GM18508 (cell line): Measurements from ENCODE around the gene ABO.
"Not testable (repeated sequence)": the region's sequence is repeated elsewhere in the genome, so short reads cannot be mapped to it uniquely, and the experiment has no call there.

Source experiments
- ATAC-seq: cut with Tn5 transposase; IDR thresholded peaks from one replicate; pipeline ENCODE4 v1.9.1; 2021; ENCODE audit warnings: moderate number of reproducible peaks; ENCODE audit not compliant: insufficient read depth, unreplicated experiment

ABO gene

DNA sequence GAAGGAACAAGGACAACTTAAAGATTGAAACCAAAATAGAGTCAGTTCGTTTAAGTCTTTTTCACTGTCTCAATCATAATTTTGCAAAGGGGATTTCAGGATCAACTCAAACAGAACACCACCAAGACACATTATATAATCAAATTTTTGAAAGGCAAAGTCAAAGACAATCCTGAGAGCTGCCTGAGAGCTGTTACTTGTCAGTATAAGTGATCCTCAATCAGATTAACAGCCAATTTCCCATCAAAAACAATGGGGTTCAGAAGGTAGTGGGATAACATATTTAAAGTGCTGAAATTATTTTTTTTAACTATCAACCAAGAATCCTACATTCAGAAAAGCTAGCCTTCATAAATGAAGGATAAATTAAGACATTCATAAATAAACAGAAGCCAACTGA, 19.3 kb upstream of the ABO start:
- ATAC-seq, result no peak

DNA sequence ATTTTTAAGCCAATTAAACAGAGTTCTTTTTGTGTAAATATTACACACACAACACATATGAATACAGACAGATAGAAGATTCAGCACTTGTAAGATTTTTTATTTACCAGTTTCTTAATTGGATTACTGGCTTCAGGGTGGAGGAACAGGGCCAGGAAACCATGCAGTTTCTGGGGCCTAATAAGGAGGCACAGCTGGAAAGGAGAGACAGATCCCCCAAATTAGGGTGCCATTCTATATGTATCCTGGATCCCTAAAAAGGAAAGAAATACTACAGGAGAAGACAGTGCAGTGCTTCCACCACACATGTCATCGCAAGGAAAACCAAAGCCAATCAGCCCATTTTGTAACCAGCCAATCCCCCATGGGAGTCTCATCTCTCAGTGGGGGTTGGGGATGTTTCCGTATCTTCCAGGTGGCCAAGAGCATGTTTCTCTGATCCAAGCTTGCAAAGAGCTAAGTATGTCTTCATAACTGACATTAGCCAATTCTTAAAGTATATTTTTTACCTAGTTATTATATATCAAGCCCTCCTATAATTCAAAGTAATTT, 15.8 kb upstream of the ABO start:
- ATAC-seq, result no peak

DNA sequence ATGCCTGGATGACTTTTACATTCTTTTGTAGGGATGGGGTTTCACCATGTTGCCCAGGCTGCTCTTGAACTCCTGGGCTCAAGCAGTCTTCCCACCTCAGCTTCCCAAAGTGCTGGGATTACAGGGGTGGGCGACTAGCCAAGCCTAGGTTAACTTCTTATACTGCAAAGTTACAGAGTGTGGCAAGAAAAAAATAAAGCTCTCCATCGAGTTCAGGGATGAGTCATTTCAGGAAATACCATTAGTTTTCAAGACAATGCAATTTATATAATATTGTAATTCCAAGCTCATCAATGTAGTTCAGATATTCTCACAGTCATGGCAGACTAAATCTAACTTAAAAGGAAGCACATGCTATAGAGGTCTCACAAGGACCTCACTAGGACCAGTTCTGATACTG, 11.5 kb upstream of the ABO start:
- ATAC-seq, result no peak

DNA sequence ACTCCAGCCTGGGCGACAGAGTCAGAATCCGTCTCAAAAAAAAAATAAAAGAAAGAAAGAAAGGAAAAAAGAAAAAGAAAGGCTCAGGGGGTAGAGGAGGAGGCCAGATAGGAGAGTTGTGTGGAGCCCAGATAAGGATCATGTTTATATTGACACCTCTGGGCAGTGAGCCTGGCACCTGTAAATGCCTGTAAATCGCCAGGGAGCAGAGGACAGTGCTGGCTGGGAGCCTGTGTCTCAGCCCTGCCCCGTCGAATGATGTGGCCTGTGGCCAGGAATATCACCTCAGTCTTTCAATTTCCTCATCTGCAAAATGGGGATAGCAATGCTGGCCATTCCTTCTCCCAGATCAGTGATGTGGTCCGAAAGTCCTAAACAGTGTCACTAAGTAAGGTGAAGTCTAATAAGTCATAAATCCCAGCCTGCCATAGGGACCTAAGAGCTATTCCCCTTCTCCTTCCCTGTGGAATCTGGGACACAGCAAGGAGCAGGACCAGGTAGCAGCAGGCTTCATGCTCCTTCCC, 10.3 kb upstream of the ABO start:
- no peak for ATAC-seq

DNA sequence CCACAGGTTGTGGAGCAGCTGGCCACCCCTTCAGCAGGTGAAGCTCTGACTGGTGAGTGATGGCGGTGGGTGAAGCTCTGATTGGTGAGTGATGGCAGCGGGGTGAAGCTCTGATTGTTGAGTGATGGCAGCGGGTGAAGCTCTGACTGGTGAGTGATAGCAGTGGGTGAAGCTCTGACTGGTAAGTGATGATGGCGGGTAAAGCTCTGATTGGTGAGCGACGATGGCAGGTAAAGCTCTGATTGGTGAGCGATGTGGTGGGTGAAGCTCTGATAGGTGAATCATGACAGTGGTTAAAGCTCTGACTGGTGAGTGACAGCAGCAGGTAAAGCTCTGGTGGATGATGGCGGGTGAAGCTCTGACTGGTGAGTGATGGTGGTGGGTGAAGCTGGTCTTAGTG, 9.4 kb upstream of the ABO start:
- ATAC-seq, result no peak

DNA sequence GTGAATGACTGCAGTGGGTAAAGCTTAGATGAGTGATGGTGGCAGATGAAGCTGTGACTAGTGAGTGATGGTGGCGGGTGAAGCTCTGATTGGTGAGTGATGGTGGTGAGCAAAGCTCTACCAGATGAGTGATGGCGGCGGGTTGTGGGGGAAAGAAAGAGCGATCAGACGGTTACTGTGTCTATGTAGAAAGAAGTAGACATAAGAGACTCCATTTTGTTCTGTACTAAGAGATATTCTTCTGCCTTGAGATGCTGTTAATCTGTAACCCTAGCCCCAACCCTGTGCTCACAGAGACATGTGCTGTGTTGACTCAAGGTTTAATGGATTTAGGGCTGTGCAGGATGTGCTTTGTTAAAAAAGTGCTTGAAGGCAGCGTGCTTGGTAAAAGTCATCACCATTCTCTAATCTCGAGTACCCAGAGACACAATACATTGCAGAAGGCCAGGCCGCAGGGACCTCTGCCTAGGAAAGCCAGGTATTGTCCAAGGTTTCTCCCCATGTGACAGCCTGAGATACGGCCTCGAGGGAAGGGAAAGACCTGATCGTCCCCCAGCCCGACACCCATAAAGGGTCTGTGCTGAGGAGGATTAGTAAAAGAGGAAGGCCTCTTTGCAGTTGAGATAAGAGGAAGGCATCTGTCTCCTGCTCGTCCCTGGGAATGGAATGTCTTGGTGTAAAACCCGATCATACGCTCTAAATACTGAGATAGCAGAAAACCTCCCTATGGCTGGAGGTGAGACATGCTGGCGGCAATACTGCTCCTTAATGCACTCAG, 8.4 kb upstream of the ABO start:
- ATAC-seq, result not testable (repeated sequence)

DNA sequence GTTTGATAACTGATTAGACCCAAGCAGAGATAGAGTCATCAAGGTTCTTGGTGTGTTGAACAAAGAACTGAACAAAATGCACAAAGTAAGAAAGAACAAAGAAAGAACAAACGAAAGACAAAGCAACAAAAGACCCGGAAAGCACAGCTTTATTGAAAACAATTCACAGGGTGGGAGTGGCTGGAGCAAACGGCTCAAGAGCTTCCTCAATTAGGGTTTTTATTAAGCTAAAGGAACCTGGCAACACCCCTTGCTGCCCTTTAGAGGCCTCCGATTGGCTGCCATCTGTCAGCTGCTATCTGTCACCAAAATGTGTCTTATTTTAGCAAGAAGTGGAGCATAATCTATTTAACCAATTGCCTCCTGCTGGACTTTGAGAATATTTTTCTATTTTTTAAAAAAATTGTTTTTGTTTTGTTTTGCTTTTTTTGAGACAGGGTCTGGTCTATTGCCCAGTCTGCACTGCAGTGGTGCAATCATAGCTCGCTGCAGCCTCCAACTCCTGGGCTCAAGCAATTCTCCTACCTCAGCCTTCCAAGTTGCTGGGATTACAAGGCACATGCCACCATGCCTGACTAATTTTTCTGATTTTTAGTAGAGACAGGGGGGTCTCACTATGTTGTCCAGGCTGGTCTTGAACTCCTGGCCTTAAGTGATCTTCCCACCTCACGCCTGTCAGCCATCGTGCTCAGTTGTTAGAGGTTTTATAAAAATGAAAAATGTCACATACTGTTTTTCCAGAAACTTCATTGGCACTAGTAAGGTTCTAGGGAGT, 7.7 kb upstream of the ABO start:
- no peak for ATAC-seq

DNA sequence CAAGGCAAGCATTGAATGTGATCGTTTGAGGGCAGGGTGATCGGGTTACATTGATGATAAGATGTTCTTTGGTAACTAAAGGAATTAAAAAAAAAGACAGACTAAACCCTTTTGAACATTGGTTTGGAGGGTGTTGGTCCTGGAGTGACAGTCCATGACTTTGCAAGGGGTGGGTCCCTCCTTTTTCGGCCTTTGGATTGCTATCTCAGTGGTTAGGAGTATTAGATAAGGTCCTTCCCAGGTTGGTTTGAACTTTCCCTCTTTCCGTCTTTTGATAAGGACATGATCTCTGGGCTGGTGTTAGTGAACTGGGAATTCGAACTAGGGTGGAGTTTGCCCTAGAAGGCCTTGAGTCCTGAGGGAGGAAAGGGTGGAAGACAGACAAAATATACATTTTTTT, 5.4 kb upstream of the ABO start:
- no peak for ATAC-seq

DNA sequence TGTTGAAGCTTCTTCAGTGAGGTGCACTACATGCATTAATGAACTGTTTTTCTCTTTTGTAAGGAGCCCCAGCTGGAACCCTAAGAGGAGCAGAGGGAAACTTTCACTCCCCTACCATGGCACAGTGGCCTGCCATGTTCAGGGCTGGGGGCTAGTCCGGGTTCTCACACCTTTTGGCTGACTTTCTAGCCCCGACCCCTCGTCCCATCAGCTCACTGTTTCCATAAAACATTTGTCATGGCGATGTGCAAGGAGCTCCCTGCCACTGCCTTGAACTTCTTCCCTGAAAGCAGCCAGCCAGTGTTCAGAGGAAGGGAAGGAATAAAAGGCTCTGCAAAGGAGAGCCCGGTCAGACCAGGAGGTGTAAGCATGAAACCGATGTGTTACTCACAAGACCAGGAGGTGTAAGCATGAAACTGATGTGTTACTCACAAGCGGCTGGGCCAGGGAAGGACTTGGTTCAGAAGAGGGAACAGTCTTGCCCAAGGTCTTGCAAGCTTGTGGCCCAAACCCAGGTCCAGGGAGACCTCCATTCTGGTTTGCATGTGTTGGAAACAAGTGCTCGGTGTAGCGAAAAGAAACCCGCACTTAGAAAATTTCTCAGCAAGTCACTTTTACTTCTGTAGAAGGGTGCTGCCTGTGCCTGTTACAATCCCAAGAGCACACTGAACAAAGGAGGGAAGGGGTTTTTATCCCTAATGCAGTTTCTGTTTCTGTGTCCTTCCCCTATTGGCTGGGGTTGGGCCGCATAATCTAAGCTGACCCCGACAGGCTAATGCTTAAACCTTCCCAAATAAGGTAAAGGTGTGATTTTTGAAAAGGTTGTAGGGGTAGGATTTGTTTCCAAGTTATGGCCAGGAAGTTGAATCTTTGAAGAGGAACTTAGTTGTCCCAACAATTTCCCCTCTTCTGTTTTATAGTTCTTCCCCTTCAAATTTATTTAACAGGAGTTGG, 3.4 kb upstream of the ABO start:
- no peak for ATAC-seq

DNA sequence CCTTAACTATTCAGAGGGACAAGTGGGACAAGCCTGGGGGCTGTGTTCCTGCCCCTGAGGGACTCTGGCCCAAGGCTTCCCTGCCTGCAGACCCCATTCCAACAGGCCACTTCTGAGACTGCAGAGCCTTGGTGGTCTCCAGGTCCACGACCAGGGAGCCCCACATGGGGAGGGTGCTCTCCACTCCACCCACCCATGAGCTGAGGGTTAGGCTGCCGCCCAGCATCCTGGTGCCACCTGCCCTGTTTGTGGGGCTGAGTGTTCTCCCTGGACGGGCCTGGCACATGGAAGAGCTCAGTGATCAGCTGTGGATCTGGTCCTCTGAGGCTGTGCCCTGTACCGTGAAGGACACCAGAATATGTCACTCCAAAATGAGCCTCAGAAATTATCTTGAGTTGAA, 2.5 kb upstream of the ABO start:
- no peak for ATAC-seq

DNA sequence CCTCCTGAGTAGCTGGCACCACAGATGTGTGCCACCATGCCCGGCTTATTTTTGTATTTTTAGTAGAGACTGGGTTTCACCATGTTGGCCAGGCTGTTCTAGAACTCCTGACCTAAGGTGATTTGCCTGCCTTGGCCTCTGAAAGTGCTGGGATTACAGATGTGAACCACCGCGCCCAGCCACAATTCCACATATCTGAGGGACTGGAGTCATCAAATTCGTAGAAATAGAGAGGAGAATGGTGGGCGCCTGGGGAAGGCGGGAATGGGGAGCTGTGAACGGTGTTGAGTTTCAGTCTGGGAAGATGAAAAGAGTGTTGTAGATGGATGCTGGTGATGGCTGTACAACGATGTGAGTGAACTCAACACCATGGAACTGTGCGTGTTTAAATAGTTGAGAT, 1.9 kb upstream of the ABO start:
- no peak for ATAC-seq

DNA sequence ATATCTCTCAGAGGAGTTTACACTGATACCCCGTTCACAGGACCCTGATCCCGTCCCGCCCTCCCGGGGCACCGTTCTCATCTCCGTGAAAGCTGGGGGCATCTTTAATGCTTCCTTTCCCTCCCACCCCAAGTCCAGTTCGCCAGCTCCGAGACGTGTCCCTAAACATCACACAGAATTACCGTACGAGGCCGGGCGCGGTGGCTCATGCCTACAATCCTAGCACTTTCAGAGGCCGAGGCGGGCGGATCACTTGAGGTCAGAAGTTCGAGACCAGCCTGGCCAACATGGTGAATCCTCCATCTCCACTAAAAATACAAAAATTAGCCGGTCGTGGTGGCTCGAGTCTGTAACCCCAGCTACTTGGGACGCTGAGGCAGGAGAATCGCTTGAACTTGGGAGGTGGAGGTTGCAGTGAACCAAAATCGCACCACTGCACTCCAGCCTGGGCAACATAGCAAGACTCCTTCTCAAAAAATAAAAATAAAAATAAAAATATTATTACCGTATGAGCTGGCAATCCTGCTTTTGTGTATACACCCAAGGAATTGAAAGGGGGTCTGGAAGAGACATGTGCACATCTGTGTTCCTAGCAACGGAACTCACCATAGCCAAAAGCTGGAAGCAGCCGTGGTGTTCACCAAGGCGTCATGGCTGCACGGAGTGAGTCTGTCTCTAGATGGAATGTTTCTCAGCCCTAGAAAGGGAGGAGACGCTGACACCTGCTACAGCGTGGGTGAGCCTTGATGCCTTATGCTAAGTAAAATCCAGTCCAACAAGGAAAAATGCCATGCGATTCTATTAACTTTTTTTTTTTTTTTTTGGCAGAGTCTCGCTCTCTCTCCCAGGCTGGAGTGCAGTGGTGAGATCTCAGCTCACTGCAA, 1.2 kb upstream of the ABO start:
- no peak for ATAC-seq

DNA sequence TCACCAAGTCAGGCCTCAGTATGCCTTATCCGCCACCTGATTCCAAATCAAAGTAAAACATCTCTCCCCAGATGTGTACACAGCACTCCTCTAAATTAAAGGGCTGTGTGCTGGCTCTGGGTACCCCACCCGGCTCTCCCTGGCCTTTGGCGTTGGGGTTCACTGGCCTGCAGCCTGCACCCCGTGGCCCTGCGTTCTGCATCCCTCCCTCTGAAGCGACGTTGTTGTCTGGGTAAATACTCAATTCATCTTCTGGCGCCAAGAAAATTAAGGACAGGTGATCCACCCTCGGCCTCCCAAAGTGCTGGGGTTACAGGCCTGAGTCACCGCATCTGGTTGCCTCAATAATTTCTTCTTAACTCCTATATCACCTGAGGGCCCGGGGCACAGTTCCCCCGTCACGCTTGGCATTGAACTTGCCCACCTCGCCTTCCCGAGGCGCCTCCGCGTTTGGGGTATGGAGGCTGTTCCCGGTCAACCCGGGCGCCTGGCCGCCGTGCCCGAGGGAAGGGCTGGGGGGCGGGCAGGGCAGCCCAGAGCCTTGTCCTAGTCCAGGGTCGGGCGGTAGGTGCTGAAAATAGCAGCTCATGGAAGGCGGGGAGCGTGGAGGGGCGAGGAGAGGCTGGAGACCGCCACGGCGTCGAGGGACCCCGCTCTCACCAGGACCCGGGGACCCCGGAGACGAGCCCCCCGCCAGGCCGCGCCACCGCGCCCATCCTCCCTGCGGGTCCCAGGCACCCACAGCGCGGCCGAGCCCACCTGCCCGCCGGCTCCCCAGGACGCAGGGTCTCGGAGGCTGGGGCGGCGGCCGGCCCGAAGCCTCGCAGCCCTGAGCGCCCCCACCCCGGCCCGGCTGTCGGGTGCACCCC, 531 bp downstream of the ABO start:
- ATAC-seq, result no peak

DNA sequence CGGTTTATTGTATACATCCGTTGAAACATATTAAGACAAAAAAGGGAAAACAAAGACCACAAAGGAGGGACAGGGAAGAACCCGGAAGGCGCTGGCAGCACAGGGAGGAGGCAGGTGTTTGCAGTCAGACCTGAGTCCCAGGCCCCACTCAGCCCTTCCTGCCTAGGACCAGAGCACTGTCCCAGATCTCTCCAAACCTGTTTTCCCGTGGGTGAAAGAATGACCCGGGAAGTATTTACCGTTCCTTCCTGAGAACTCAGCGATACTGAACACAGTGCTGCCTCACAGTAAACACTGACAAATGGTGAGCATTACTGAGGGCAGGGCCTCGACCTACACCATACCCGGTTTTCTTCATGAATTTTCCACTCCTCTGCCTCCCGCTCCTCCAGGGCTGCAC, 1.2 kb downstream of the ABO start:
- ATAC-seq, result no peak

DNA sequence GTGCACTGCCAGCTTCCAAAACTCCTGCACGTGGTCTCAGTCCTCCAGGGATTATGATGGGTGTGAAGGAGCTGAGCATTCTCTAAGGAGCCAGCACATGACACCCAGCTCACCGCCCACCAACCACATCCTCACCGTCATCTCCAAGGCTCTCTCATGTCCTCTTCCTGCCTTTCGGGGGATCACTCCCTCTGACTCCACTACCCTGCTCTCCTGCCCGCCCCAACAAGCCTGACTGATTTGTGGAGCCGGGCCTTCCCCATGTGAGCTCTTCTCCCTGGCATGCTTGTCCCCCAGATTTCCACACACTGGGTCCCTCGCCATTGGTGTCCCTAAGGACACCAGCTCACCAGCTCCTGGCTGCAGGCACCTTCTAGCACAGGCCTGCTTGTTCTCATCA, 1.9 kb downstream of the ABO start:
- no peak for ATAC-seq

DNA sequence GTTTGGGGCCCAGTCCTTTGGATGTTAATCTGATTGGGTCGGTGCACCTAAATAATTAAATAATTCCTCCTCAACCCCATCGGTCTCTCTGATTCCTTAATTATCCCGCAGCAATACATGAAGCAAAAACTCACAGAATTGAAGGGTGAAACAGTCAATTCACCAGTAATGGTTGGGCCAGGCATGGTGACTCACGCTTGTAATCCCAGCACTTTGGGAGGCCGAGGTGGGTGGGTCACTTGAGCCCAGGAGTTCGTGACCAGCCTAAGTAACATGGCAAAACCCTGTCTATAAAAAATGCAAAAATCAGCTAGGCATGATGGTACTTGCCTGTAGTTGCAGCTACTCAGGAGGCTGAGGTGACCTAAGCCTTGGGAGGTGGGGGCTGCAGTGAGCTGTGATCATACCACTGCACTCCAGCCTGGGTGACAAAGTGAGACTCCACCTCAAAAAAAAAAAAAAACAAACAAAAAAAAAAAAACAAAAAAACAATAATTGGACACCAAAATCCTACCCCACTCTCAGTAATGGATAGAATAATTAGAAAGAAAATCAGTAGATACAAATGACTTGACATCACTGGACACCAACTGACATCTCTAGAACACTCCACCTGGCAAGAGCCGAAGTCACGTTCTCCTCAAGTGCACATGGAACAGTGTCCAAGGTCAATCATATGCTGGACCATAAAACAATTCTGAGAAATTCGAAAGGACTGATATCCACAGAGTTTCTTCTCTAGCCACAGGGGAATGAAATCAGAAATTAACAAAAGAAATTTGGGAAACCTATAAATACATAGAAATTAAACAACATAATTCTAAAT, 5.3 kb downstream of the ABO start:
- no peak for ATAC-seq

DNA sequence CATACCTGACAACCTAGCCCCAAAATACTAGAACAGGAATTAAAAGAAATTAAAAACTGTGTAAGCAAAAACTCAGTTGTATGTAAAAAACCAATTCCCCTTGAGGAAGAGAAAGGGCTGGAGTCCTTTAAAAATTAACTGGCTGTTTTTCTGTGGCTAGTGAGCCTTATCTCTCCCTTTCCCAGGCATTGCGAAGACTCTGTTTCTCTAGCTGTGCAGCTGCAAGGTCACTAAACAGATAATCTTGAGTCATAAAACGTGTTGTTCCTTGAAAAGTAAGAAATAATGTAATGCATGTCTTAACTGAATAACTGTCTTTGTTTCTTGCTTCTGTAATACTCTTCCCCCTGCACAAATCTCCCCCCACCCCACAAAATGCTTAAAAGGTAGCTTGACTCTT, 5.9 kb downstream of the ABO start:
- not testable (repeated sequence) for ATAC-seq
